NCI-H446 (cell line): Measurements from ENCODE around the gene DIS3L2.
"Not testable (repeated sequence)": the region's sequence is repeated elsewhere in the genome, so short reads cannot be mapped to it uniquely, and the experiment has no call there.

Source experiments
- DNase-seq, 2 experiments: peaks; one replicate each; lab custom pipeline; 2025; lab: John Stamatoyannopoulos, UW

The DIS3L2 gene

GRCh38 chr2:232320443-232320803 lies 358.9 kb downstream of the DIS3L2 start:
- DNase-seq: no peak

- DNase-seq: no peak
Measured at GRCh38 chr2:232321156-232321816, 359.8 kb downstream of the DIS3L2 start.

GRCh38 chr2:232321817-232322559 lies 360.5 kb downstream of the DIS3L2 start:
- DNase-seq: no peak

- DNase-seq: no peak
Measured at GRCh38 chr2:232322560-232323327, 361.2 kb downstream of the DIS3L2 start.

GRCh38 chr2:232323328-232323650 lies 361.8 kb downstream of the DIS3L2 start:
- no peak for DNase-seq

GRCh38 chr2:232323967-232324366 lies 362.5 kb downstream of the DIS3L2 start:
- not testable (repeated sequence) for DNase-seq

- DNase-seq: no peak
Measured at GRCh38 chr2:232324778-232325177, 363.3 kb downstream of the DIS3L2 start.

GRCh38 chr2:232325324-232326273 lies 364.1 kb downstream of the DIS3L2 start:
- peak in 1 of 2 experiments; percentile 54 for DNase-seq

- DNase-seq: not testable (repeated sequence)
Measured at GRCh38 chr2:232326274-232327104, 365.0 kb downstream of the DIS3L2 start.

- peak in 1 of 2 experiments; percentile 55 for DNase-seq
Measured at GRCh38 chr2:232327105-232328031, 365.9 kb downstream of the DIS3L2 start.

- DNase-seq: no peak
Measured at GRCh38 chr2:232328032-232328422, 366.5 kb downstream of the DIS3L2 start.

GRCh38 chr2:232328516-232329460 lies 367.3 kb downstream of the DIS3L2 start:
- DNase-seq: no peak

- no peak for DNase-seq
Measured at GRCh38 chr2:232329716-232330067, 368.2 kb downstream of the DIS3L2 start.

GRCh38 chr2:232330068-232330999 lies 368.8 kb downstream of the DIS3L2 start:
- DNase-seq: no peak

GRCh38 chr2:232331061-232331460 lies 369.5 kb downstream of the DIS3L2 start:
- not testable (repeated sequence) for DNase-seq

GRCh38 chr2:232331641-232332040 lies 370.1 kb downstream of the DIS3L2 start:
- DNase-seq: not testable (repeated sequence)

GRCh38 chr2:232332244-232332939 lies 370.9 kb downstream of the DIS3L2 start:
- not testable (repeated sequence) for DNase-seq
